Upper lobe of left lung (tissue), 6 donors: Measurements from ENCODE around the gene IFRD1. TPM values are rescaled to one million over a fixed set of nuclear protein-coding genes. Genes with fewer than 3 reads are reported as not detected.

ENCODE experiments used
- ATAC-seq, 2 donors: fragments of 200-7000 bp; cut with Tn5 transposase; one replicate each; pipeline ENCODE4 v1.9.1; 2022; ENCODE audit warnings: mild to moderate bottlenecking in 2 of 2, moderate library complexity in 2 of 2; ENCODE audit not compliant: low FRiP score in 2 of 2
- DNase-seq, 2 donors: peaks; one replicate each; pipeline ENCODE4 v3.0.0-alpha.2; 2019 to 2020
- H3K27ac ChIP-seq, 4 donors: fragments of 200-600 bp; sonication (generic); one replicate each; pipeline ENCODE4 v1.5.1; 2016 to 2019
- H3K27me3 ChIP-seq, 4 donors: fragments of 200-600 bp; sonication (generic); one replicate each; pipeline ENCODE4 v1.5.1; 2017 to 2019
- H3K36me3 ChIP-seq, 4 donors: fragments of 200-600 bp; sonication (generic); one replicate each; pipeline ENCODE4 v1.5.1; 2016 to 2019
- H3K4me1 ChIP-seq, 4 donors: fragments of 200-600 bp; sonication (generic); one replicate each; pipeline ENCODE4 v1.5.1; 2018 to 2019
- H3K4me3 ChIP-seq, 4 donors: fragments of 200-600 bp; sonication (generic); one replicate each; pipeline ENCODE4 v1.5.1; 2017 to 2019; ENCODE audit warnings: mild to moderate bottlenecking in 2 of 4, moderate library complexity in 1 of 4
- H3K9me3 ChIP-seq, 4 donors: fragments of 200-600 bp; sonication (generic); one replicate each; pipeline ENCODE4 v1.5.1; 2018 to 2019
- EP300 ChIP-seq, 4 donors: sonication (generic); formaldehyde crosslinking; IDR thresholded peaks; one replicate each; pipeline ENCODE4 v1.5.1; 2017; ENCODE audit warnings: antibody characterized with exemption in 4 of 4, control low read depth in 2 of 4
- POLR2A ChIP-seq, 4 donors: fragments of 450-650 bp; IDR thresholded peaks; one replicate each; pipeline ENCODE4 v1.5.1; 2016 to 2017; ENCODE audit warnings: antibody characterized with exemption in 4 of 4, mild to moderate bottlenecking in 2 of 4
- POLR2AphosphoS5 ChIP-seq, 2 donors: sonication (generic); formaldehyde crosslinking; IDR thresholded peaks; one replicate each; pipeline ENCODE4 v1.5.1; 2017; ENCODE audit warnings: antibody characterized with exemption in 2 of 2
- WGBS, 2 donors: methylation state at CpG; one replicate each; pipeline ENCODE4 v1.1.5; 2017 to 2018; 5-methylcytosine and 5-hydroxymethylcytosine counted together
- total RNA-seq, 6 donors: library from RNA; depleted of rRNA in 4 of 6; stranded (reverse); fragments of >200 nt in 4 of 6; gene quantifications; one replicate each; pipeline versions ENCODE4 v1.1.0 to v1.2.1, GENCODE V29; 2016 to 2021
- TF ChIP-seq, protein P1 (sequence below), 6 experiments: fragments of 450-650 bp in 4 of 6; fragments of 200-600 bp in 2 of 6; sonication (generic) in 2 of 6; IDR thresholded peaks; one replicate each; pipeline ENCODE4 v1.5.1; 2016 to 2019; ENCODE audit warnings: antibody characterized with exemption in 6 of 6
- donor health status: DM: no; HTN: no; CAD: no; lungs with moderate emphysema.
- donor health status: DM: no; HTN: yes; CAD: no; lungs with severe emphysema.

IFRD1 gene
- total RNA-seq, 6 donors from 2014 or later, result 28.8 to 95.3 (median 49.2) TPM

DNA sequence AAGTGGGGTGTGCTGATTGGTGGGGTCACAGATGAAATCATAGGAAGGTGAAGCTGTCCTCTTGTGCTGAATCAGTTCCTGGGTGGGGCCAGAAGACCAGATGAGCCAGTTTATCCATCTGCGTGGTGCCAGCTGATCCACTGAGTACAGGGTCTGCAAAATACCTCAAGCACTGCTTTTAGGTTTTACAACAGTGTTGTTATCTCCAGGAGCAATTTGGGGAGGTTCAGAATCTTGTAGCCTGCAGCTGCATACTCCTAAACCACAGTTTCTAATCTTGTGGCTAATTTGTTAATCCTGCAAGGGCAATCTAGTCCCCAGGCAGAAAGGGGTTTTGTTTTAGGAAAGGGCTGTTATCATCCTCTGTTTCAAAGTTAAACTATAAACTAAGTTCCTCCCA lies 17.0 kb upstream of the IFRD1 start:
- WGBS, 2 donors, result 71 to 83% methylated on average over 1 of the region's 1 CpG
- no peak for DNase-seq
- no peak overlapping the region for H3K4me3 ChIP-seq
- no peaks in the 10 kb centered on the region for H3K9me3 ChIP-seq
- ATAC-seq, result no peak
- H3K27me3 ChIP-seq, result no peaks in the 10 kb centered on the region
- H3K4me1 ChIP-seq, result no peaks in the 10 kb centered on the region
- H3K36me3 ChIP-seq, result no peaks in the 10 kb centered on the region
- no peak overlapping the region for H3K27ac ChIP-seq
- TF ChIP-seq, protein P1, sequence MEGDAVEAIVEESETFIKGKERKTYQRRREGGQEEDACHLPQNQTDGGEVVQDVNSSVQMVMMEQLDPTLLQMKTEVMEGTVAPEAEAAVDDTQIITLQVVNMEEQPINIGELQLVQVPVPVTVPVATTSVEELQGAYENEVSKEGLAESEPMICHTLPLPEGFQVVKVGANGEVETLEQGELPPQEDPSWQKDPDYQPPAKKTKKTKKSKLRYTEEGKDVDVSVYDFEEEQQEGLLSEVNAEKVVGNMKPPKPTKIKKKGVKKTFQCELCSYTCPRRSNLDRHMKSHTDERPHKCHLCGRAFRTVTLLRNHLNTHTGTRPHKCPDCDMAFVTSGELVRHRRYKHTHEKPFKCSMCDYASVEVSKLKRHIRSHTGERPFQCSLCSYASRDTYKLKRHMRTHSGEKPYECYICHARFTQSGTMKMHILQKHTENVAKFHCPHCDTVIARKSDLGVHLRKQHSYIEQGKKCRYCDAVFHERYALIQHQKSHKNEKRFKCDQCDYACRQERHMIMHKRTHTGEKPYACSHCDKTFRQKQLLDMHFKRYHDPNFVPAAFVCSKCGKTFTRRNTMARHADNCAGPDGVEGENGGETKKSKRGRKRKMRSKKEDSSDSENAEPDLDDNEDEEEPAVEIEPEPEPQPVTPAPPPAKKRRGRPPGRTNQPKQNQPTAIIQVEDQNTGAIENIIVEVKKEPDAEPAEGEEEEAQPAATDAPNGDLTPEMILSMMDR (IDR thresholded peaks at IDR 0.05), result no peak
- TF ChIP-seq POLR2AphosphoS5 (IDR thresholded peaks at IDR 0.05) (no peak), POLR2A (IDR thresholded peaks at IDR 0.05) (no peak), EP300 (IDR thresholded peaks at IDR 0.05) (no peak)

DNA sequence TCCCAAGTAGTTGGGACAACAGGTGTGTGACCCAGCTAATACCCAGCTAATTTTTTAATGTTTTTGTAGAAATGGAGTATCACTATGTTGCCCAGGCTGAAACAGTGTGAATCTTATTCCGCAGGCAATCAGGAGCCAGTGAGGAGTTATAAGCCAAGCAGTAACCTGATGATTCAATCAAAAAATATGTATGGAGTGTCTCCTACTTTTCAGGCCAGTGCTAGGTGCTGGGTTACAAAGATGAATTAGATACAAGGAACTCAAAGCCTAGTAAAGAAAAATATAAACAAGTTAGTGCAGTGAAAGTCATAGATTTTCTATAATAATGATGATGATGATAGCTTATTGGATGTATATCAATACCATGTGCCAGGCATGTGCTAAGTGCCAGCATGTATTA lies 13.2 kb upstream of the IFRD1 start:
- Histone ChIP-seq H3K4me1 (no peaks in the 10 kb centered on the region), H3K4me3 (no peak overlapping the region), H3K27me3 (no peaks in the 10 kb centered on the region), H3K9me3 (no peaks in the 10 kb centered on the region), H3K36me3 (no peaks in the 10 kb centered on the region), H3K27ac (no peak overlapping the region)
- ATAC-seq (no peak), DNase-seq (no peak)
- 100% methylated on average over 1 of the region's 1 CpG for WGBS, 2 donors
- TF ChIP-seq POLR2A (IDR thresholded peaks at IDR 0.05) (no peak), EP300 (IDR thresholded peaks at IDR 0.05) (no peak)
- TF ChIP-seq, protein P1 (IDR thresholded peaks at IDR 0.05), result no peak

DNA sequence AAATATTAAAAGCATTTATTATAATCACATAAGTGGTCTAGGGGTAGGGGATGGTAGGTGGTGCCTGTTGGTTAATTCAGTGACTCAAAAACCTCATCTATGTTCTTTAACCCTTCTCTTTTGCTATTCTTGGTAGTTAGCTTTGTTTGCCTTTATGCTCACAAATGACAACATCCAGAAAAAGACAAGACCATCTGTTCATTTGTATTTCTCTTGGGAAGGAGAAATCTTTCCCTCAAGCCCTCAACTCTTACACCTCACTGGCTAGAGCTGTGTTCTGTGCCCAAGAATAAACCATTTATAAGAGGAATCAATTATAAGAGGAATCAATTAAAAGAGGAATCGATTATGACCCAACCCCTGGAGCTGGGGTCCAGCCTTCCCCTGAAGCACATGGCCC lies 10.8 kb upstream of the IFRD1 start:
- H3K4me3 ChIP-seq, result no peak overlapping the region
- ATAC-seq (no peak), DNase-seq (no peak)
- no peaks in the 10 kb centered on the region for H3K36me3 ChIP-seq
- 95 to 97% methylated on average over 1 of the region's 1 CpG for WGBS, 2 donors
- H3K9me3 ChIP-seq, result no peaks in the 10 kb centered on the region
- no peaks in the 10 kb centered on the region for H3K27me3 ChIP-seq
- TF ChIP-seq POLR2AphosphoS5 (IDR thresholded peaks at IDR 0.05) (no peak), POLR2A (IDR thresholded peaks at IDR 0.05) (no peak), EP300 (IDR thresholded peaks at IDR 0.05) (no peak)
- TF ChIP-seq, protein P1 (IDR thresholded peaks at IDR 0.05), result no peak
- H3K27ac ChIP-seq, result no peak overlapping the region
- H3K4me1 ChIP-seq, result no peaks in the 10 kb centered on the region

DNA sequence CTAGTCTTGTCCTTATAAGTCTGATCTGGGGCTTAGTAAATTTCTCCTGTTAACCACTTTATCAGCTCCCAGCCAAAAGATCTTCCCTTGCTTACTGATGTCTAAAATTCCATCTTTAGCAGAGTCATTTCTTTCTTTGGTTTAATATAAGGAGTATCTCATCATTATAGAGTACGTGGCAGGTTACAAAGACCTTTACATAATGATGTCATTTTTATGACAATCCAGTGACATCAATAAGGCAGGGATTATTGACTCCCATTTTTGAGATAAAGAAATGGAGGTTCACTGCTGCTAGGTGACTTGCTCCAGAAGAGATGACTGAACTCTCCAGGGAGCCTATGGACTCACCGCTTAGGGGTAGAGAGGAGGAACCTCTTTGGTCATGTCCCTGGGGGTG lies 8.1 kb upstream of the IFRD1 start:
- 87 to 96% methylated on average over 2 of the region's 2 CpGs for WGBS, 2 donors
- TF ChIP-seq POLR2A (IDR thresholded peaks at IDR 0.05), result no peak
- no peak for TF ChIP-seq EP300 (IDR thresholded peaks at IDR 0.05)
- TF ChIP-seq, protein P1 (IDR thresholded peaks at IDR 0.05), result no peak
- no peak for TF ChIP-seq POLR2AphosphoS5 (IDR thresholded peaks at IDR 0.05)
- H3K9me3 ChIP-seq, result no peaks in the 10 kb centered on the region
- no peak overlapping the region for H3K27ac ChIP-seq
- no peak for ATAC-seq
- H3K4me3 ChIP-seq, result no peak overlapping the region
- DNase-seq, result no peak
- no peaks in the 10 kb centered on the region for H3K27me3 ChIP-seq
- no peaks in the 10 kb centered on the region for H3K4me1 ChIP-seq
- H3K36me3 ChIP-seq, result no peaks in the 10 kb centered on the region

DNA sequence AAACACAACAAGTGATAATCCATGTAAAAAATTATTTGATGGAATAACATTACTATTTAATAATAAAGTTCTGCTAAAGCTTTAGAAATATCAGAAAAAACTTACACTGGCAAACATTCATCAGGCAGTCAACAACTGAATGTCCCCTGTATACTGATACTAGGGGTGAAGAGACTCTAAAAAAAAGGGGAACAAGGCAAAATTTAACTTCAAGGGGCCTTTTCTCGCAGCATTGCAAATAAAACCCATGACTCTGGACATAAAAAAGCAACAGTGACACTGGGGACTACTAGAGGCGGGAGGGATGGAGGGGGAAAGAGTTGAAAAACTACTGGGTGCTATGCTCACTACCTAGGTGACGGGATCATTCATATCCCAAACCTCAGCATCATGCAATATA lies 5.8 kb upstream of the IFRD1 start:
- H3K9me3 ChIP-seq, result no peaks in the 10 kb centered on the region
- ATAC-seq, result no peak
- 72 to 89% methylated on average over 3 of the region's 3 CpGs for WGBS, 2 donors
- TF ChIP-seq, protein P1 (IDR thresholded peaks at IDR 0.05), result no peak
- TF ChIP-seq EP300 (IDR thresholded peaks at IDR 0.05), result no peak
- no peaks in the 10 kb centered on the region for H3K27me3 ChIP-seq
- no peak overlapping the region for H3K4me3 ChIP-seq
- peaks cover 0 to 6% (median 4%) of the 10 kb centered on the region in 4 donors for H3K4me1 ChIP-seq
- peak overlapping the region in 1 of 4 donors; percentile 55 for H3K27ac ChIP-seq
- no peaks in the 10 kb centered on the region for H3K36me3 ChIP-seq
- no peak for DNase-seq
